Ascending aorta (tissue), 2 donors: ENCODE results near the gene NKIRAS1. TPM values are rescaled to one million over a fixed set of nuclear protein-coding genes. Genes with fewer than 3 reads are reported as not detected.

ENCODE experiments used
- DNase-seq, 2 donors: peaks; one replicate each; pipeline ENCODE4 v3.0.0-alpha.2; 2019; ENCODE audit warnings: low spot score in 2 of 2
- H3K27ac ChIP-seq, 2 donors: fragments of 200-600 bp; sonication (generic); one replicate each; pipeline ENCODE4 v1.5.1; 2016 to 2017; ENCODE audit warnings: mild to moderate bottlenecking in 1 of 2
- H3K27me3 ChIP-seq: fragments of 200-600 bp; sonication (generic); one replicate; pipeline ENCODE4 v1.5.1; 2017
- H3K36me3 ChIP-seq, 2 donors: fragments of 200-600 bp; sonication (generic); one replicate each; pipeline ENCODE4 v1.5.1; 2016
- H3K4me1 ChIP-seq, 2 donors: fragments of 200-600 bp; sonication (generic); one replicate each; pipeline ENCODE4 v1.5.1; 2016 to 2017; ENCODE audit warnings: mild to moderate bottlenecking in 1 of 2
- H3K4me3 ChIP-seq, 2 donors: fragments of 200-600 bp; sonication (generic); one replicate each; pipeline ENCODE4 v1.5.1; 2016 to 2017; ENCODE audit warnings: mild to moderate bottlenecking in 1 of 2
- H3K9me3 ChIP-seq, 2 donors: fragments of 200-600 bp; sonication (generic); one replicate each; pipeline ENCODE4 v1.5.1; 2016
- CTCF ChIP-seq, 3 experiments: fragments of 200-600 bp in 2 of 3; fragments of 450-650 bp in 1 of 3; sonication (generic) in 2 of 3; IDR thresholded peaks; one replicate each; pipeline ENCODE4 v1.5.1; 2016 to 2019; ENCODE audit warnings: antibody characterized with exemption in 3 of 3, mild to moderate bottlenecking in 1 of 3, moderate library complexity in 1 of 3
- intact Hi-C: fragments of 100-400 bp; cut with DNase I; formaldehyde crosslinking; loops from one replicate; pipeline ENCODE4 v1.15.1; 2023
- total RNA-seq: library from RNA; depleted of rRNA; stranded (reverse); fragments of >200 nt; gene quantifications from one replicate; pipeline ENCODE4 v1.1.0, GENCODE V29; 2016

Gene NKIRAS1
- total RNA-seq, 1 donor from 2014 or later = 8.7 TPM

- no peak for TF ChIP-seq CTCF (IDR thresholded peaks at IDR 0.05)
- DNase-seq = no peak
- H3K27me3 ChIP-seq = no peaks in the 10 kb centered on the region
- intact Hi-C loops = no loop called here
- no peaks in the 10 kb centered on the region for H3K9me3 ChIP-seq
- no peaks in the 10 kb centered on the region for H3K4me1 ChIP-seq
- peaks cover 7 to 48% of the 10 kb centered on the region in 2 donors for H3K36me3 ChIP-seq
- H3K27ac ChIP-seq = no peak overlapping the region
- H3K4me3 ChIP-seq = no peak overlapping the region
Measured at GRCh38 chr3:23900744-23901143, 16.0 kb downstream of the NKIRAS1 start.

GRCh38 chr3:23895181-23895580 is 21.6 kb downstream of the NKIRAS1 start:
- H3K27ac ChIP-seq = no peak overlapping the region
- no peak for TF ChIP-seq CTCF (IDR thresholded peaks at IDR 0.05)
- no peak for DNase-seq
- intact Hi-C loops = no loop called here
- H3K27me3 ChIP-seq = no peaks in the 10 kb centered on the region
- H3K36me3 ChIP-seq = peaks cover 4 to 29% of the 10 kb centered on the region in 2 donors
- H3K9me3 ChIP-seq = no peaks in the 10 kb centered on the region
- no peaks in the 10 kb centered on the region for H3K4me1 ChIP-seq
- H3K4me3 ChIP-seq = no peak overlapping the region

- H3K4me3 ChIP-seq = no peak overlapping the region
- H3K27me3 ChIP-seq = no peaks in the 10 kb centered on the region
- TF ChIP-seq CTCF (IDR thresholded peaks at IDR 0.05) = no peak
- DNase-seq = no peak
- H3K27ac ChIP-seq = no peak overlapping the region
- intact Hi-C loops = no loop called here
- H3K9me3 ChIP-seq = no peaks in the 10 kb centered on the region
- peaks cover 0 to 28% of the 10 kb centered on the region in 2 donors for H3K36me3 ChIP-seq
- H3K4me1 ChIP-seq = no peaks in the 10 kb centered on the region
Measured at GRCh38 chr3:23894254-23895061, 22.3 kb downstream of the NKIRAS1 start.

- Histone ChIP-seq H3K27ac (no peak overlapping the region), H3K4me3 (no peak overlapping the region), H3K9me3 (no peaks in the 10 kb centered on the region), H3K27me3 (no peaks in the 10 kb centered on the region), H3K36me3 (peaks cover 0 to 12% of the 10 kb centered on the region in 2 donors), H3K4me1 (no peaks in the 10 kb centered on the region)
- TF ChIP-seq CTCF (IDR thresholded peaks at IDR 0.05) = no peak
- intact Hi-C loops = loop anchor here (5.0 kb wide), 1 partner anchor 792 kb away; no protein-coding TSS in a partner anchor
- DNase-seq = no peak
Measured at GRCh38 chr3:23889950-23890349, 26.8 kb downstream of the NKIRAS1 start.

GRCh38 chr3:23889386-23889785 is 27.4 kb downstream of the NKIRAS1 start:
- H3K9me3 ChIP-seq = no peaks in the 10 kb centered on the region
- H3K4me3 ChIP-seq = no peak overlapping the region
- no peaks in the 10 kb centered on the region for H3K4me1 ChIP-seq
- H3K27me3 ChIP-seq = no peaks in the 10 kb centered on the region
- no peak for DNase-seq
- intact Hi-C loops = loop anchor here (5.0 kb wide), 1 partner anchor 793 kb away; no protein-coding TSS in a partner anchor
- H3K36me3 ChIP-seq = peaks cover 0 to 12% of the 10 kb centered on the region in 2 donors
- TF ChIP-seq CTCF (IDR thresholded peaks at IDR 0.05) = no peak
- H3K27ac ChIP-seq = no peak overlapping the region
